Activated CD4-positive, alpha-beta T cell treated with anti-CD3 and anti-CD28 coated beads for 36 hours (primary cell): ENCODE results near the gene C19orf53. TPM values are rescaled to one million over a fixed set of nuclear protein-coding genes. Genes with fewer than 3 reads are reported as not detected.
A peak's percentile ranks its signal among the peaks of the same experiment; 100 is the strongest.
"Not testable (repeated sequence)": the region's sequence is repeated elsewhere in the genome, so short reads cannot be mapped to it uniquely, and the experiment has no call there.

Source experiments
- ATAC-seq: fragments of 200-7000 bp; cut with Tn5 transposase; one replicate; pipeline ENCODE4 v1.10.0; 2021; ENCODE audit warnings: mild to moderate bottlenecking, moderate library complexity
- CTCF ChIA-PET: fragments of 350-600 bp; sonication (Branson Sonifier 250); formaldehyde crosslinking; loops from one replicate; lab custom pipeline; 2021; ENCODE audit warnings: antibody characterized with exemption; lab: Charles Lee
- POLR2A ChIA-PET: fragments of 350-600 bp; sonication (Branson Sonifier 250); formaldehyde crosslinking; loops from one replicate; lab custom pipeline; 2021; ENCODE audit warnings: antibody characterized with exemption, inconsistent platforms; lab: Charles Lee
- DNase-seq: peaks from one replicate; pipeline ENCODE4 v3.0.0-alpha.2; 2020
- H3K27ac Mint-ChIP-seq: one replicate; pipeline ENCODE4 v1.8.0; 2021; ENCODE audit warnings: mixed read lengths
- H3K27me3 Mint-ChIP-seq: one replicate; pipeline ENCODE4 v1.8.0; 2021; ENCODE audit warnings: mixed read lengths
- H3K36me3 Mint-ChIP-seq: one replicate; pipeline ENCODE4 v1.8.0; 2021; ENCODE audit warnings: low read depth, mixed read lengths
- H3K4me1 Mint-ChIP-seq: one replicate; pipeline ENCODE4 v1.8.0; 2021; ENCODE audit warnings: mixed read lengths
- H3K4me3 Mint-ChIP-seq: one replicate; pipeline ENCODE4 v1.8.0; 2021; ENCODE audit warnings: mild to moderate bottlenecking, moderate library complexity, mixed read lengths
- H3K9me3 Mint-ChIP-seq: one replicate; pipeline ENCODE4 v1.8.0; 2021; ENCODE audit warnings: low read depth, mixed read lengths
- intact Hi-C, 2 experiments: fragments of 100-400 bp; cut with DNase I in 1 of 2; cut with micrococcal nuclease in 1 of 2; formaldehyde crosslinking; loops; one replicate each; pipeline versions ENCODE4 v1.14.2 to v1.15.1; 2022 to 2024; cut with DNase I, micrococcal nuclease
- total RNA-seq, 2 experiments: library from RNA; stranded (reverse); gene quantifications; one replicate each; pipeline ENCODE4 v1.2.3, GENCODE V29; 2021

Gene C19orf53
- total RNA-seq, 2 experiments from 2014 or later: 115 to 142 TPM

DNA sequence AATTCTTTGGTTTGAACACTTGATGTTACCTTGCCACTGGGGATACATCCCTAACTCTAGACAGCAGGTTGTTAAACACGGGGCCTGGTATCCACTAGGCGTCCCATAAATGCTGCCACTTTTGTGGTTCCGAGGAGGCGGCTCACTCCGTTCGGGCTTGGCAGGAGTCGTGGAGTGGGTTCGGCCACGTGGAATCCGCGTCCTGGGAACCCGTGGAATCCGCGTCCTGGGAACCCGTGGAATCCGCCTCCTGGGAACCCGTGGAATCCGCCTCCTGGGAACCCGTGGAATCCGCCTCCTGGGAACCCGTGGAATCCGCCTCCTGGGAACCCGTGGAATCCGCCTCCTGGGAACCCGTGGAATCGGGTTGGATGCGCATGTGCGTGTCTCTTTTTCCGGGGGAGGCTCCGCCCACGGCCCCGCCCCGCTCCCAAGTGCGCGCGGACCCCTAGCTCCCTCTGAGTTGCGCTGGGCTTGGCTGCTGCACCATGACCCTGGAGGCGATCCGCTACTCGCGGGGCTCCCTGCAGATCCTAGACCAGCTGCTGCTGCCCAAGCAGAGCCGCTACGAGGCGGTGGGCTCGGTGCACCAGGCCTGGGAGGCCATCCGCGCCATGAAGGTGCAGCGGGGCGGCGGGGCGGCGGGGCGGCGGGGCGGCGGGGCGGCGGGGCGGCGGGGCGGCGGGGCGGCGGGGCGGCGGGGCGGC is 10.0 kb upstream of the C19orf53 start, which contains the start of gene MRI1:
Gene MRI1 (plus strand): TSS at position 422 of the 707 bp plus-strand sequence. CDS start 67 bp downstream, at position 489.
- H3K4me1 Mint-ChIP-seq: peaks cover 16% of the 10 kb centered on the region
- POLR2A ChIA-PET: interaction anchor here (0.7 to 1.5 kb wide), 5 partner anchors 10 to 98 kb away, joined by 3 to 6 read pairs (median 5); partner anchors contain the start of gene C19orf53
- no peaks in the 10 kb centered on the region for H3K27me3 Mint-ChIP-seq
- H3K27ac Mint-ChIP-seq: peak within 1 kb of the TSS; percentile 90
- intact Hi-C loops: loop anchor here (1.0 kb wide), 2 partner anchors 10 to 17 kb away; partner anchors contain the start of gene C19orf53 (in 1 of the 2)
- peaks cover 32% of the 10 kb centered on the region for H3K36me3 Mint-ChIP-seq
- ATAC-seq (peak; percentile 86), DNase-seq (peak; percentile 77)
- H3K9me3 Mint-ChIP-seq: no peaks in the 10 kb centered on the region
- CTCF ChIA-PET: interaction anchor here (0.7 to 1.1 kb wide), 4 partner anchors 9 to 568 kb away, joined by 3 to 4 read pairs (median 3); a partner anchor contains a TSS
- peak within 1 kb of the TSS; percentile 90 for H3K4me3 Mint-ChIP-seq

DNA sequence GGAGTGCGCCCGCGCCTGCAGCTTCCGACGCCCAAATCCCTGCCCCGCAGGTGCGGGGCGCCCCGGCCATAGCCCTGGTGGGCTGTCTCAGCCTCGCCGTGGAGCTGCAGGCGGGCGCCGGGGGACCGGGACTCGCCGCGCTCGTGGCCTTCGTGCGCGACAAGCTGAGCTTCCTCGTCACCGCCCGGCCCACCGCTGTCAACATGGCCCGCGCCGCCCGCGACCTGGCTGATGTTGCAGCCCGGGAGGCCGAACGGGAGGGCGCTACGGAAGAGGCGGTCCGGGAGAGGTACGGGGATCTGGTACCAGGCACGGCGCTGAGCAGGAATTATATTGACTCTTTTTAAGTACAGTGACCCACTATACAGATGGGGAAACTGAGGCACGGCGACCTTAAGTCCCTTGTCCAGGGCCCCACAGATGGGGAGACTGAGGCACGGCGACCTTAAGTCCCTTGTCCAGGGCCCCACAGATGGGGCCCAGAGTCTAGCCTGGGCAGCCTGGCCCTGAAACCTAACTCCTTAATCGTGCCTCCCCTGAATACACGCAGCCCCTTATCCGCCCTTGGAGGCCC is 9.3 kb upstream of the C19orf53 start:
- intact Hi-C loops: loop anchor here (1.0 kb wide), 3 partner anchors 9 to 34 kb away; partner anchors contain the start of gene C19orf53 (in 1 of the 2)
- no peaks in the 10 kb centered on the region for H3K27me3 Mint-ChIP-seq
- peak overlapping the region; percentile 90 for H3K4me3 Mint-ChIP-seq
- peaks cover 16% of the 10 kb centered on the region for H3K4me1 Mint-ChIP-seq
- ChIA-PET POLR2A (interaction anchor here (0.7 to 1.5 kb wide), 4 partner anchors 17 to 97 kb away, joined by 3 to 6 read pairs (median 4); a partner anchor contains a TSS), CTCF (interaction anchor here (0.7 to 1.1 kb wide), 5 partner anchors 8 to 569 kb away, joined by 3 to 4 read pairs (median 3); partner anchors contain the start of gene C19orf53)
- H3K27ac Mint-ChIP-seq: peak overlapping the region; percentile 89
- H3K9me3 Mint-ChIP-seq: no peaks in the 10 kb centered on the region
- H3K36me3 Mint-ChIP-seq: peaks cover 35% of the 10 kb centered on the region
- ATAC-seq (peak; percentile 57), DNase-seq (peak; percentile 67)

GRCh38 chr19:13765395-13766094 is 8.7 kb upstream of the C19orf53 start:
- peaks cover 16% of the 10 kb centered on the region for H3K4me1 Mint-ChIP-seq
- H3K27me3 Mint-ChIP-seq: no peaks in the 10 kb centered on the region
- peak overlapping the region; percentile 90 for H3K4me3 Mint-ChIP-seq
- peak overlapping the region; percentile 89 for H3K27ac Mint-ChIP-seq
- peaks cover 33% of the 10 kb centered on the region for H3K36me3 Mint-ChIP-seq
- DNase-seq: no peak
- CTCF ChIA-PET: interaction anchor here (0.8 kb wide), 1 partner anchor 8 kb away, joined by 3 read pairs; the partner anchor contains the start of gene C19orf53
- intact Hi-C loops: loop anchor here in 1 of 2 experiments (1.0 kb wide), 1 partner anchor 34 kb away; no protein-coding TSS in a partner anchor
- H3K9me3 Mint-ChIP-seq: no peaks in the 10 kb centered on the region
- no peak for ATAC-seq
- POLR2A ChIA-PET: no interaction called here

GRCh38 chr19:13766095-13766481 is 8.2 kb upstream of the C19orf53 start:
- H3K4me3 Mint-ChIP-seq: peak overlapping the region; percentile 90
- no peak for ATAC-seq
- intact Hi-C loops: no loop called here
- H3K36me3 Mint-ChIP-seq: peaks cover 30% of the 10 kb centered on the region
- H3K9me3 Mint-ChIP-seq: no peaks in the 10 kb centered on the region
- H3K4me1 Mint-ChIP-seq: peaks cover 16% of the 10 kb centered on the region
- H3K27me3 Mint-ChIP-seq: no peaks in the 10 kb centered on the region
- CTCF ChIA-PET: interaction anchor here (0.8 kb wide), 1 partner anchor 8 kb away, joined by 3 read pairs; the partner anchor contains the start of gene C19orf53
- no peak for DNase-seq
- no peak overlapping the region for H3K27ac Mint-ChIP-seq
- POLR2A ChIA-PET: no interaction called here

DNA sequence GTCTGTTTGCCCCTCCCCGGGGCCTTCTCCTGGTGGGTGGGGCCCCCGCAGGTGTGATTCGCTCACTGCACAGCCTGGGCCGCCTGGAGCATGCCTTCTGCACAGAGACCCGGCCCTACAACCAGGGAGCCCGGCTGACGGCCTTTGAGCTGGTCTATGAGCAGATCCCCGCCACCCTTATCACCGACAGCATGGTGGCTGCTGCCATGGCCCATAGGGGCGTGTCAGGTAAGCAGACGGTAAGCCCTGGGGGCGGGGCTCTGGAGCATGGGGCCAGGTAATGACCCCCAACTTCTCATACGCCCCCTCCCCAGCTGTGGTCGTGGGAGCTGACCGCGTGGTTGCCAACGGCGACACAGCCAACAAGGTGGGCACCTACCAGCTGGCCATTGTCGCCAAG is 5.7 kb upstream of the C19orf53 start:
- no peaks in the 10 kb centered on the region for H3K9me3 Mint-ChIP-seq
- CTCF ChIA-PET: interaction anchor here (0.6 kb wide), 1 partner anchor 731 kb away, joined by 3 read pairs; no protein-coding TSS in a partner anchor
- no peak overlapping the region for H3K27ac Mint-ChIP-seq
- DNase-seq (no peak), ATAC-seq (no peak)
- intact Hi-C loops: no loop called here
- H3K27me3 Mint-ChIP-seq: no peaks in the 10 kb centered on the region
- POLR2A ChIA-PET: interaction anchor here (0.6 kb wide), 1 partner anchor 17 kb away, joined by 3 read pairs; no protein-coding TSS in a partner anchor
- peaks cover 21% of the 10 kb centered on the region for H3K36me3 Mint-ChIP-seq
- peaks cover 14% of the 10 kb centered on the region for H3K4me1 Mint-ChIP-seq
- no peak overlapping the region for H3K4me3 Mint-ChIP-seq

GRCh38 chr19:13770013-13770635 is 4.1 kb upstream of the C19orf53 start:
- peaks cover 13% of the 10 kb centered on the region for H3K4me1 Mint-ChIP-seq
- intact Hi-C loops: loop anchor here in 1 of 2 experiments (5.0 to 10.0 kb wide), 2 partner anchors 173 to 305 kb away; partner anchors contain the start of gene MISP3
- ATAC-seq: no peak
- ChIA-PET CTCF (no interaction called here), POLR2A (no interaction called here)
- H3K27ac Mint-ChIP-seq: no peak overlapping the region
- no peak overlapping the region for H3K4me3 Mint-ChIP-seq
- DNase-seq: no peak
- H3K27me3 Mint-ChIP-seq: no peaks in the 10 kb centered on the region
- peaks cover 18% of the 10 kb centered on the region for H3K36me3 Mint-ChIP-seq
- no peaks in the 10 kb centered on the region for H3K9me3 Mint-ChIP-seq

- ChIA-PET CTCF (interaction anchor here (1.2 kb wide), 2 partner anchors 9 to 84 kb away, joined by 3 read pairs; no protein-coding TSS in a partner anchor), POLR2A (interaction anchor here (0.6 kb wide), 2 partner anchors 59 to 85 kb away, joined by 3 to 7 read pairs; no protein-coding TSS in a partner anchor)
- no peak for ATAC-seq
- Mint-ChIP-seq H3K9me3 (no peaks in the 10 kb centered on the region), H3K36me3 (peaks cover 29% of the 10 kb centered on the region), H3K27me3 (no peaks in the 10 kb centered on the region), H3K27ac (no peak overlapping the region), H3K4me1 (peaks cover 33% of the 10 kb centered on the region), H3K4me3 (no peak overlapping the region)
- DNase-seq: no peak
- intact Hi-C loops: loop anchor here in 1 of 2 experiments (10.0 kb wide), 1 partner anchor 296 kb away; the partner anchor contains the start of gene MISP3
These were observed 4.1 kb downstream of the C19orf53 start for GRCh38 chr19:13778398-13778797.

DNA sequence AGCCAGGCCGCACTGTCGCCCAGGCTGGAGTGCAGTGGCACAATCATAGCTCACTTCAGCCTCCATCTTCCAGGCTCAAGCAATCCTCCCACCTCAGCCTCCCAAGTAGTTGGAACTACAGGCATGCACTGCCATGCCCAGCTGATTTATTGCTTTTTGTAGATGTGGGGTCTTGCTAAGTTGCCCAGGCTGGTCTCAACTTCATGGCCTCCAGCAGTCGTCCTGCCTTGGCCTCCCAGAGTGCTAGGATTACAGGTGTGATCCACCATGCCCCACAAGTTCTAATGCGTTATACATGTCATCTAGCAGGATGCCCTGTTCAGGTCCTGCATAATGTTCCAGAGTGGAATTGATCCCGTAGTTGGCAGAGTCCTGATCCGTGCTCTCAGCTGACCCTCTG is 4.6 kb downstream of the C19orf53 start:
- peaks cover 29% of the 10 kb centered on the region for H3K36me3 Mint-ChIP-seq
- intact Hi-C loops: loop anchor here in 1 of 2 experiments (10.0 kb wide), 1 partner anchor 296 kb away; the partner anchor contains the start of gene MISP3

GRCh38 chr19:13779794-13780193 is 5.5 kb downstream of the C19orf53 start:
- POLR2A ChIA-PET: interaction anchor here (0.6 kb wide), 1 partner anchor 15 kb away, joined by 4 read pairs; no protein-coding TSS in a partner anchor
- intact Hi-C loops: loop anchor here in 1 of 2 experiments (10.0 kb wide), 1 partner anchor 295 kb away; the partner anchor contains the start of gene MISP3
- peaks cover 29% of the 10 kb centered on the region for H3K36me3 Mint-ChIP-seq
- H3K4me3 Mint-ChIP-seq, DNase-seq, CTCF ChIA-PET, H3K27ac Mint-ChIP-seq, H3K9me3 Mint-ChIP-seq, H3K27me3 Mint-ChIP-seq, ATAC-seq: not testable (repeated sequence)
- H3K4me1 Mint-ChIP-seq: peaks cover 35% of the 10 kb centered on the region

More for the DNA sequence above, 4.6 kb downstream of the C19orf53 start:
- Mint-ChIP-seq H3K27me3 (no peaks in the 10 kb centered on the region), H3K27ac (no peak overlapping the region), H3K9me3 (no peaks in the 10 kb centered on the region), H3K4me1 (peaks cover 37% of the 10 kb centered on the region), H3K4me3 (no peak overlapping the region)
- POLR2A ChIA-PET: interaction anchor here (0.6 kb wide), 2 partner anchors 59 to 84 kb away, joined by 3 to 7 read pairs; no protein-coding TSS in a partner anchor
- CTCF ChIA-PET: interaction anchor here (1.2 kb wide), 2 partner anchors 9 to 83 kb away, joined by 3 read pairs; no protein-coding TSS in a partner anchor
- ATAC-seq: no peak
- DNase-seq: no peak

DNA sequence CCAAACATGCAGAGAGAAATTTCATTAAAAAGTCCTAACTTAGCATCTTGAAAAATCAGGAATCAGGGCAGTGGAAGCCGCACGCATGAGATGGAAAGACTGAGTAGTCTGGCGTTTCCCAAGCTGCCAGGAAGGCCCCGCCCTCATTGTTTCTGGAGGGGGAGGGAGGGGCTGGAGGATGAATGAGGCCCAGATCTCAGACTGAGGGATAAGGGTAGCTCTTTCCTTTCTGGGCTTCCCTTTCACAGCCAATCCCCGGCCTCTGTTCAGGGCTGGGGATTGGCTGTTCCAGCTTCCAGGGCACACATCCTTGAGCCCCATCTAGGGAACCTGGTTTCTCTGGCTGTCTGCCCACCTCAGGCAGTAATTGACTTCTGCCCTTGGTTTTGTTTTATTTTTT is 7.3 kb downstream of the C19orf53 start:
- ChIA-PET POLR2A (no interaction called here), CTCF (interaction anchor here (0.7 kb wide), 1 partner anchor 68 kb away, joined by 4 read pairs; no protein-coding TSS in a partner anchor)
- ATAC-seq: no peak

More for the DNA sequence above, 7.3 kb downstream of the C19orf53 start:
- Mint-ChIP-seq H3K4me1 (peaks cover 31% of the 10 kb centered on the region), H3K27ac (no peak overlapping the region), H3K4me3 (no peak overlapping the region), H3K36me3 (peaks cover 16% of the 10 kb centered on the region), H3K27me3 (no peaks in the 10 kb centered on the region), H3K9me3 (no peaks in the 10 kb centered on the region)
- peak; percentile 60 for DNase-seq
- intact Hi-C loops: no loop called here
